Panc1 (cell line): ENCODE results near the gene HPS6.

Source experiments
- CTCF ChIP-seq: fragments of 450-650 bp; IDR thresholded peaks from 2 replicates; pipeline ENCODE4 v1.5.1; 2017; ENCODE audit warnings: mild to moderate bottlenecking
- TCF7L2 ChIP-seq: IDR thresholded peaks from 2 replicates; pipeline ENCODE4 v1.6.1; 2011; ENCODE audit warnings: mild to moderate bottlenecking, low read depth, low read length, inconsistent platforms

- no peak for TF ChIP-seq CTCF
- no peak for TF ChIP-seq TCF7L2
Observed at GRCh38 chr10:102024799-102025198, 40.4 kb upstream of the HPS6 start.
